Activated CD8-positive, alpha-beta memory T cell treated with anti-CD3 and anti-CD28 coated beads, Interleukin-2, amount 50 U/mL, for 48 hours (primary cell): ENCODE measurements around the gene TMEM131L.
"Not testable (repeated sequence)": the region's sequence is repeated elsewhere in the genome, so short reads cannot be mapped to it uniquely, and the experiment has no call there.

Source experiments
- DNase-seq: peaks from one replicate; pipeline ENCODE4 v3.0.0-alpha.2; 2020

The TMEM131L gene

GRCh38 chr4:153589703-153590595 lies 123.8 kb downstream of the TMEM131L start:
- DNase-seq: no peak

- DNase-seq: no peak
Observed at GRCh38 chr4:153591441-153591840, 125.3 kb downstream of the TMEM131L start.

- DNase-seq: no peak
Observed at GRCh38 chr4:153592064-153592463, 125.9 kb downstream of the TMEM131L start.

GRCh38 chr4:153593161-153593560 lies 127.0 kb downstream of the TMEM131L start:
- no peak for DNase-seq

- no peak for DNase-seq
Observed at GRCh38 chr4:153594210-153594609, 128.1 kb downstream of the TMEM131L start.

GRCh38 chr4:153595894-153596601 lies 129.9 kb downstream of the TMEM131L start:
- DNase-seq: no peak

GRCh38 chr4:153602758-153603157 lies 136.6 kb downstream of the TMEM131L start:
- DNase-seq: no peak

GRCh38 chr4:153603258-153603657 lies 137.1 kb downstream of the TMEM131L start:
- no peak for DNase-seq

- DNase-seq: no peak
Observed at GRCh38 chr4:153603835-153604234, 137.7 kb downstream of the TMEM131L start.

GRCh38 chr4:153609070-153609469 lies 142.9 kb downstream of the TMEM131L start:
- DNase-seq: not testable (repeated sequence)

GRCh38 chr4:153610623-153611376 lies 144.6 kb downstream of the TMEM131L start:
- DNase-seq: no peak

- DNase-seq: no peak
Observed at GRCh38 chr4:153611679-153612078, 145.5 kb downstream of the TMEM131L start.

GRCh38 chr4:153612878-153613277 lies 146.7 kb downstream of the TMEM131L start:
- DNase-seq: no peak

- DNase-seq: peak; percentile 71
Observed at GRCh38 chr4:153616006-153616555, 149.9 kb downstream of the TMEM131L start.

- DNase-seq: no peak
Observed at GRCh38 chr4:153618833-153619232, 152.7 kb downstream of the TMEM131L start.

GRCh38 chr4:153619811-153620210 lies 153.7 kb downstream of the TMEM131L start:
- no peak for DNase-seq

GRCh38 chr4:153620352-153620751 lies 154.2 kb downstream of the TMEM131L start:
- no peak for DNase-seq

- DNase-seq: no peak
Observed at GRCh38 chr4:153622093-153622492, 155.9 kb downstream of the TMEM131L start.

- DNase-seq: no peak
Observed at GRCh38 chr4:153622778-153623240, 156.6 kb downstream of the TMEM131L start.

GRCh38 chr4:153623491-153623890 lies 157.3 kb downstream of the TMEM131L start:
- DNase-seq: no peak

GRCh38 chr4:153628796-153629315 lies 162.7 kb downstream of the TMEM131L start:
- DNase-seq: no peak

- DNase-seq: no peak
Observed at GRCh38 chr4:153629776-153630175, 163.6 kb downstream of the TMEM131L start.
